Activated T-helper 9 cell treated with anti-CD3 and anti-CD28 coated beads, Interleukin-2, amount 50 U/mL, for 16 hours (primary cell): ENCODE results near the gene USP44.

ENCODE experiments used
- DNase-seq: peaks from one replicate; pipeline ENCODE4 v3.0.0-alpha.2; 2020; ENCODE audit warnings: low read depth

The USP44 gene

GRCh38 chr12:95548539-95549391, 2.5 kb downstream of the USP44 start:
- DNase-seq, result peak; percentile 55

- DNase-seq, result peak; percentile 16
Measured at GRCh38 chr12:95548056-95548538, 3.2 kb downstream of the USP44 start.

GRCh38 chr12:95547522-95548055, 3.7 kb downstream of the USP44 start:
- DNase-seq, result no peak

DNA sequence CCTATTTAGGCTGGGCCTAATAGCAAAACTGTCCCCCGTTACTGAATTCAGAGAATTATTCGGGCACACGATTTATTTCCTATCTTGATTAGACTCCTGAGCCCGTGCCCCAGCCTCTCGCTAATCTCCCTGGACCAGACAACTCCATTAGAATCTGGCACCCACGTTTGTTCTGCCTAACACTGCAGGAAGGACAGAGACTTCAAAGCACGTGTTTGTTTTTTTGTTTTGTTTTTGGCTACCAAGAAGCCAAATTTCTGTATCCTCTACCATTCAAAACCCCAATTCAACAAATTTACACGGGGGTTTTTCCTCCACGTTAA, 4.8 kb downstream of the USP44 start:
- DNase-seq, result no peak

DNA sequence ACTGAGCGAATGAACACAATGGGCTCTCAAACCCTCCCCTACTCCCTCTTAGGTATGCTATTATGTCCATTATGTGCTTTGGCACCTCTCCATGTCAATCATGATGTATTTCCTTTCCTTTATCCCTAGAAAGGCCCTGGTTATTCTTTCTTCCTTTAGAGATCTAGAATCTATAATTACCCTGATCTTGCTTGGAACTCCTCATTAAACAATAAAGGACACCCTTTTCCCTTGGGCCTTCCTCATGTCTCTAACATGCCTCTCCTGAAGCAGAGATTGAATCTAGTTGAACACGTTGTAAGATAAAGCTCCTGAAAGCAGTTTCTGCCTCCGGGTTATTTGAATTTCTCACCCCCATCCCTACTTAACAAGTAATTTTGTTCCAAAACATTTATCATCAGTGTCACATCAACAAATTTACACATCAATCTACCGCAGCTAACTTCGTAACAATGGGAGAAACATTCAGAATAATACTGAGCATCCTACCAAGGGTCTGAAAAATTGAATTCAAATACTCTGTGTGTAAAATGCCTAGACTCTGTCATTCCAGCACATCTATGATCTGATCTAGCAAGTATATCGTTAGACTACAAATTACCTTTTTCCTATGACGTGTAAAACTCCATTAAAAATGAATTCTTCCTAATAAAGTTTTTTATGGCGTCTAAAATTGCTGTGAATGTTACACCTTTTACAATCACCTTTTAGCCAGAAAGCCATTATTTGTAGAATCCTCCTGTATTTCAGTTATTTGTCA, 5.4 kb downstream of the USP44 start:
- no peak for DNase-seq

GRCh38 chr12:95545303-95545702, 6.0 kb downstream of the USP44 start:
- no peak for DNase-seq

DNA sequence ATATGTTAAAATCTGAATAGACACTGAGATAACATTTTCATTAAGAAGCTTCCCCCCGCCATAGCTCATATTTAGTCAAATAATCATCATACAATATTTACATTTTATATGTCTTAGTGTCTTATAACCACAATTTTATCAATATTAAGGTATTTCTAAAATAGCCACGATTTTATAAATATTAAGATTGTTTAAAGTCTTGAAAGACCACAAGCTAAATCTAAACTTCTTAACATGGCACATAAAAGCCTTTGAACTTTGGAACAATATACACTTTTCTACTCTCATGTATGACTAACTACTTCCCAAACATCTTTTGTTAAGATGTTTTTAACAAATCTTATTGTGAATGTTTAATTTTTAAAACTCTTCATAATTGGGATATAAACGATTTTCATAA, 6.5 kb downstream of the USP44 start:
- no peak for DNase-seq

DNA sequence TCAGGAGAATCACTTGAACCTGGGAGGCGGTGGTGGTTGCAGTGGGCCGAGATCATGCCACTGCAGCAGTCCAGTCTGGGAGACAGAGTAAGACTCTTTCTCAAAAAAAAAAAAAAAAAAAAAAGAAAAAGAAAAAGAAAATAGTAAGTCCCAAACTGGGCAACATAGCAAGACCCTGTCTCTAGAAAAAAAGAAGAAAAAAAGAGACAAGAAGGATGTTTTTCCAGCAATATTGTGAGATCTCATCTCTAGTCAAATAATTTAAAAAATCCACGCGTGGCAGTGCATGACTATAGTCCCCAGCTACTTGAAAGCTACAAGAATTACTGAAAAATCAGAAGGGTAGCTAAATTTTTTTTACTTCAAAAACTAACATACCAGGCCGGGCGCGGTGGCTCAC, 8.0 kb downstream of the USP44 start:
- no peak for DNase-seq

GRCh38 chr12:95541436-95541835, 9.8 kb downstream of the USP44 start:
- DNase-seq, result no peak

DNA sequence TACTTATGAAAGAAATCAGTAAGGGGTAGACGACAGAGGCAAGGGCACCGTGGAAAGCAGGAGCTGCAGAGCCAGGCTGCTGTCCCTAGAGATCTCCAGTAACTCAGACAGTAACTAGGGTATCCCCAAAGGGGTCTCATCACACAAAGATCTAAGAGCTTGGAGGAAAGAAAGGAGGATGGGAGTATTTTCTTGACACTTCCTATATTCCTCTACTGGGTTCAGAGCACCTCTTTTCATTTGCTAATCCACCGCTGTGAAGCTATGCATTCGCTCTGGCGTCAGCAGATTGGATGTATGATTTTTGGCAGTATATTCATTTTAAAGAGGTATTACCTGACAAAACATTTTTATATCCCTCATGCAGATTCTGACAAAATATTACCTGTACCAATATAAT, 12.6 kb downstream of the USP44 start:
- no peak for DNase-seq

DNA sequence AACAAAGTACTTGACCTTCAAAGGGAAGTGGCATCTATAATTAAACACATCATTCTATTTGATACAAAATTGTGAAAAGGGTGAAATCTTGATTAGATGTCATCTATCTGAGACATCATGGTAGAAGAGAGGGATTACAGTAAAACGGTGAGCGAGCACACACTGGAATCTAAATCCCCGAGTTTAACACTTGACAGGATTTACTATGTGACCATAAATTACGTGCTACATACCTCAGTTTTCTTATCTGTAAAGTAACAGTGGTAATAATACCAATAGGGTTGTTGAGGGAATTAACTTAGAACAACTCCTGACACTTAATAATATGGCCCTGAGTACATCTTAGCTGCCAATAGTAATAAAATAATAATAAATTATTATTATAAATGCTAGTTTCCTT, 13.3 kb downstream of the USP44 start:
- no peak for DNase-seq

GRCh38 chr12:95533985-95534384, 17.3 kb downstream of the USP44 start:
- DNase-seq, result no peak

DNA sequence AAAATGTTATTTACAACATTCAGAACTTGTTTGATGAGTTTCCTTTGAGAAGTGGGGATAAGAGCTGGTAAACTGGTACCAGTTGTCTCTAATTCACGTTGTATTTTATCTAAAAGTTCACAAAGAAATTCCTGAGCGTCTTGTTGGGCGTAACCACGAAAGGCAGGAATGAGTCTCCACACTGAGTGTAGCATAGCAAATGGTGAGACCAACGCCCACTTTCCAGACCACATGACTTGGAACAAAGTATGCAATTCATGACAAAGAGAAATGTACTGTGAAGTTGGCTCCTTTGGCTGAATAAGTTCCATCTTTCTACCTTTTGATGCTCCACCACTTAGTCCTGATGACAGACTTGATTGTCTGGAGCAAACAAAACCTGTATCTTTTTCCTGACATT, 18.4 kb downstream of the USP44 start:
- no peak for DNase-seq

DNA sequence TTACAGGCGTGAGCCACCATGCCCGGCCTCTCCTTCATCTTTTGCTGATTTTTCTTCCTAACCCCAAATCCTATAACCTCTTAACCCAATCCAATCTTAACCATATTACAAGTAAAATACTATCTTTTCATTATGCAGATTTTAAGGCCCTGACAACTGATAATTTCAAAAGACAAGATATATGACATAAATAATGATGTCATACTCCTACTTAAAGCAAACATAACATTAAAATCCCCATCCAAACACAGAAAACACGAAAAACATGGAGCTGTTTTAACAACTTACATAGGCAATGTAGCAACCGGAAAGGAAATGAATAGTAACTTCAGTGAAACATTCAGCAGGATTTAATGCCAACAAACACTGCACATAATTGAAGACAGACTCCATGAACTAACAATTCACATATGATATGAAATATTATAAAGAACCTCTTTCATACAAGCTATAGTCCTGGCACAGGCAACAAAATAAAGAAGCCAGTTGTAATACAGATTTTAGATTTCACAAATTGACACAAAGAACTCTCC, 21.5 kb downstream of the USP44 start:
- DNase-seq, result no peak

DNA sequence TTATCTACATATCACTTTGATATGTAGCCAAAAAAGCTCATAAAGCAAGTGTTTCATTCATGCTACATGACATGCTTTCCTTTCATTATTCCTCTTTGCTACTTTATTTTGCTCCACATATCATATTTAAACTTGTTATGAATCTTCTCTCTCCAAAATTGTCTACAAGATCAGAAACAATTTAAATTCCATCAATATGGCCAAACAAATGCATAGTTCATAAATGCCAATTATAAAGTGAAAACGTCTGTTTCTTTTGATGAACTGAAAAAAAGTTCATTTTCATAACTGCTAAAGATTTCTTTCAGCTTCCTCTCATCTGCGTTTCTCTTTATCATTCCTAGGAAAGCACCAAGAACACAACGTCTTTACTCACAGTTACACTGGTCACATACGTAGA, 22.8 kb downstream of the USP44 start:
- no peak for DNase-seq

GRCh38 chr12:95522692-95523091, 28.6 kb downstream of the USP44 start:
- no peak for DNase-seq

GRCh38 chr12:95520816-95521215, 30.5 kb downstream of the USP44 start:
- DNase-seq, result no peak

DNA sequence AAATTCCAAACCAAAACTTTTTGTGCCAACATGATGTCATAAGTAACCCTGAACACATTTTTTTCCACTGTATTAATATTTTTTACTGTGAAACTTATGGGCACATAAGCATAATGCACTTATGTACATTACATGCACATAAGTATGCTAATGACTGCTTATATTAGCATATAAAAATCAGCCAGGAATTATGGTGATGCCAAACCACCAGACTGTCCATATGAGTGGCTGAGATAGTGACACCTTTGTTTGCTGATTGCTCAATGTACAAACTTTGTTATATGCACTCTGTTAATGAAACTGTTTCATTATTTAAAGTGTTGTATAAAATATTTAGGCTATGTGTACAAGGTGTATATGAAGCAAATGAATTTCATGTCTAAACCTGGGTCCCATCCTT, 32.3 kb downstream of the USP44 start:
- no peak for DNase-seq

DNA sequence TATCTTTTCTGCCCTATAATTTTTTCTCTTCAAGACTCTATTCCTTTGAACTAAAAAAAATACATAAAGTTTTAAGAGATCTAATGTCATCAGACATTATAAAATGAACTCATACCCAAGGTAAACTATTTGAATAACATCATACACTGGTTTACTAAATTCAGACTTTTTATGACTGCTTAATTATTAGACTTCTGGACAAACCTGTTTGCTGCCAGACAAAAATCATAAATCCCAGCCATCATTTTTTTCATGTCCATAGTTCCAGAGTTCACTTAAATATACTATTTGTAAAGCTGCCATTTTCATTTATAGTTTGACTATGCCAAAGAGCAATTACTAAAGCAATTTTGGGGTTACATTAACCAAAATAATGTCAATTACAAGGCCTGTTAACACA, 34.0 kb downstream of the USP44 start:
- DNase-seq, result no peak

DNA sequence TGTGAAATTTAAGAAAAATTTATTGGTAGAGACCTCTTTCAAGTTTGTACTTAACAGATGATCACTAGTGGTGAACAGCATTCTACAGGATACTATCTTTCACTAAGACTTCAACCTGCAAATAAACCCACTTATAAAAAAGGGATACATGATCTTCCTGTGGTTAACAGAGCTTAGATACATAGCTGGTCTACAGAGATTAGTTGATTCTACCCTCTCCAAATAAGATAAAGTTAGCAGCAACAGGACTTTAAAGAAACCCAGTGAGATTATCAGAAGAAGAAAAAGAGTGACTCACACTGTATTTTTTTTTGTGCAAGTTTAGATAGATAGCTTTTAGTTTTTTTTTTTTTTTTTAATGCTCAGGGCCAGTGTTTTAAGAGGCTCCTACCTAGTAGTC, 34.5 kb downstream of the USP44 start:
- DNase-seq, result no peak

GRCh38 chr12:95515197-95515596, 36.1 kb downstream of the USP44 start:
- no peak for DNase-seq

DNA sequence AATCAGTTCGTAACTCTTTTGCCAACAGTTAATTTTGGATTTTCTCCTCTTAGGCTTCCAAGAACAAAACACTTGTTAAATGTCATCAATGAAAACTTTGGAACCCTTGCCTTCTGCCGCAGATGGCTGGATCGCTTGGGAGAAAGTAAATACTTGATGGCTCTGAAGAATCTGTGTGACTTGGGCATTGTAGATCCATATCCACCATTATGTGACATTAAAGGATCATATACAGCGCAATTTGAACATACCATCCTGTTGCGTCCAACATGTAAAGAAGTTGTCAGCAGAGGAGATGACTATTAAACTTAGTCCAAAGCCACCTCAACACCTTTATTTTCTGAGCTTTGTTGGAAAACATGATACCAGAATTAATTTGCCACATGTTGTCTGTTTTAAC, 37.7 kb downstream of the USP44 start:
- DNase-seq, result no peak

GRCh38 chr12:95511977-95512376, 39.3 kb downstream of the USP44 start:
- no peak for DNase-seq
